Activated CD4-positive, alpha-beta T cell treated with anti-CD3 and anti-CD28 coated beads, Interleukin-2, amount 50 U/mL, for 48 hours (primary cell): ENCODE data around the gene CCDC6.
"Not testable (repeated sequence)": the region's sequence is repeated elsewhere in the genome, so short reads cannot be mapped to it uniquely, and the experiment has no call there.

Source experiments
- DNase-seq, 2 experiments: peaks; one replicate each; pipeline ENCODE4 v3.0.0-alpha.2; 2020

The CCDC6 gene

DNA sequence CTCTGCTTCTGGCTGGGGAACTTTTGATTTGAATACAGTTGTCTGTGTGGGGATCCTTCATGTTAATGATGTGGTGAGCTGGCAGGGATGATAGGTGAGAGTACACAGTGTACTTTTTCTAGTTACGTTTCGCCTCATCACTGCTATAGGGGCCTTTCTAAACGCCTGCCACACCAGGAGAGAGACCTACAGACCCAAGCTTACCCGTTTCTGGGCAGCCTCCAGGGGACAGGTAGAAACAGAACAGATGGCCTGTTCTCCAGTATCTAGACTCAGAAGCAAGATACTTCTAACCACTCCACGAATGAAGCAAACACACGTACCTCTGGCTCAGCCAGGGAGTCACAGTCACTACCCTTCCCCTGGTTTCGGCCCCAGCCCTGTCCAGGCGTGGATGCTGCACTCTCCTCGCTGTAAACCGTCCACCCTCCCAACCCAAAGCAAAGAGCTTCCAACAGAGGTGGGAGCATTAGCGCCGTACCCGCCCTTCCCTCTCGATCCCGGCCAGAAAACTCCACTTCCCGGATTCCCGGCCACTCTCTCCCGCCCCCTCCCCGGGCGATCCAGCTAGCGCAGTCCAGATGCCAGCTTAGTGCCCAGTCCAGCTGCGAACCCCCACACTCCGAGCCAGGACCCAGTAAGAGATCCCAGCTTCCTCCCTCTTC lies 1.2 kb downstream of the CCDC6 start:
- DNase-seq, result peak; percentile 56 to 65

- no peak for DNase-seq
Observed at GRCh38 chr10:59904426-59905065, 1.8 kb downstream of the CCDC6 start.

DNA sequence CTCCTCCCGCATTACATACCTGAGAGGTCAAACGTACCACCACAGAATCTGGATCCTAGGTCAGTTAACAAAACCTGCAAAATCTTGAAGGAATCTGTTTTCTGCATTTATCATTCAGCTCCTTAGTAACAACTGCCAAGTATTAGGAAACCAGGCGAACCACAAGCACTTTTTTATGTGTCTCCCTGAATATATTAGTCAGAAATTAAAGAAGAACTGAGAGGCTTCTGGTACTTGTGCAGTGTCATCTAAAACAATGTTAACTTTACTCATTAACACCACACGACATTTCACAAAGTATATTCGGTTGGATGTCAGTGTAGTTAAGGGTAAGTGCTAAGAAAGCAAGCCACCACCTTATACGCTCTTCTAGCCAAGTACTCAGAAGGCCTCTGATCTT lies 2.5 kb downstream of the CCDC6 start:
- DNase-seq, result no peak

GRCh38 chr10:59902016-59902415 lies 4.3 kb downstream of the CCDC6 start:
- no peak for DNase-seq

- no peak for DNase-seq
Observed at GRCh38 chr10:59901470-59901869, 4.9 kb downstream of the CCDC6 start.

DNA sequence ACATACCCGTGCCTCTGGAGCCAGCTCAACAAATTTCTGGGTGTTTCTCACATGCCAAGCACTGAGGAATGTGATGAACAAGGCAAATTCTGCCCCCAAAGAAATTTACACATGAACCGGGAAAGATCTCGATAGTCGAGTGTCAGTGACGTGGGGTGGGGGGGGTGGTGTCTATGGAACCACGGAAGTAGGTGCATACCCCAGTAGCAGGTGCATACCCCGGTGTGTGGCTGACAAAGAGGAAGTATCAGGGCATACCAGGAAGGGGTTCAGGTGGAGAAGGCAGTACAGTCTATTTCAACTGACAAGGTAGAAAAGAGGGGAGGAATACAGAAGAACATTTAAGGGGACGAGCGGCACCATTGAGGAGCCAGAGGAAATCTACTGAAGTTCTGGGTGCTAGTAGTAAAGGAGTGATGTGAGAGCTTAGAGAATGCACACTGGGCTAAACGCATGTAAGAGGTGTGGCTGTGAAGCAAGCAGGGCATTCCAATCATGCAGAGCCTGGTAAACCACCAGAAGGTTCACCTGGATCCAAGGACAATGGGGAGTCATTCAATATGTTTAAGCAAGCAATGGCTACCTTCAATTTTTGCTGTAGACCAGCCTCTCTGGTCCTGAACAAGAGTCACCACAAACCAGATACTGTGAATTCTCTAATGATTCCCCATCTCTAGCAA lies 6.2 kb downstream of the CCDC6 start:
- no peak for DNase-seq

DNA sequence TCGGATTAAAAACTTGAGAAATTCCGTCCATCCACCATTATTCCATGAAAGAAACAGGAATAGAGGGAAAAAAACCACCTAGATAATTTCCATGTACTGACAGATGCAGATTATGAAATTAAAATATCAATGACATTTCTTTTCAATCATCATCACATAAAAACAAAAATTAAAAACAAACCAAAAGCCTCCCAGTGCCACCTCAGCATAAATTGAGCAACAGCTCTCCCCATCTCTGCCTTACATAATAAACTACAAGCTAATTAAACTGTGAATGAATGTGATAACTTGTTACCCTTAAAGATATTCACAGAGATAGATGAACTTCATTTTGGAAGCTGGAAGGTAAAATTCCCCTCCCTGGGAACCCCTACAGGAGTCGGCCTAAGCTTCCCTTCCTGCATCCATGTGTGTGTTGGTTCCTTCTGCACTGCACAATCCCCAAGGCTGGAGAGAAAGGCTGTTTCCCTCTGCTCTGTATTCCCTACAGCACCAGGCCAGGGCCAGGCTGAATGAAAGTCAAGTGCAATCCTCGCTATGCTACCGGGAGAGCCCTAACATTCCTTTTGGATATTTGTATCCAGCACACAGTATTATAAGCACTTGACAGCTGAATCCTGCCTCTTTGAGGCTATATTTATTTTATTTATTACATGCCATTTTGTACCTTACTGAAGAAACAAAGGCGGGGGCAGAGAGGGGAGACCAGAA lies 8.1 kb downstream of the CCDC6 start:
- DNase-seq, result no peak

- DNase-seq, result no peak
Observed at GRCh38 chr10:59896191-59896590, 10.2 kb downstream of the CCDC6 start.

DNA sequence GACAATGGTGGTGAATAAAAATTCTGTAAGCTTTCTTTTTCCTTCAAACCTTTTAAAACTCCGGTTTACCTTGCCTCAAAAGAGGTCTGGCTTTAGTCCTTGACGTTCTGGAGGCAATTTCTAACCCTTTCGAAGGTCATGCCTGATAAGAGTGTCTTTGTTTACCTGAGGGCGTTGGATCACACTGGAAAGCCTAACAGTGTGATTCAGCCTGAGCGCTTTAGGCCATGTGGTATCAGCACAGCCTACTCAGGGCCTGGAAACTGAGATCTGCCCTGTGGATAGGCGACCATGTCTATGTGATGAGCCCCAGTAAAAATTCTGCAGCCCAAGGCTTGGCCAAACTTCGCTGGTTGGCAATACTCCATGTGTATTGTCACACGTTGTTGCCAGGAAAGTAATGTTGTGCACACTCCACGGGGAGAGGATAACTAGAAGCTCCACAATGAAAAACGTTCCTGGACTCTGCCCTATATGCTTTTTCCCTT lies 10.7 kb downstream of the CCDC6 start:
- no peak for DNase-seq

- DNase-seq, result no peak
Observed at GRCh38 chr10:59894114-59894513, 12.2 kb downstream of the CCDC6 start.

GRCh38 chr10:59892697-59893096 lies 13.7 kb downstream of the CCDC6 start:
- no peak for DNase-seq

GRCh38 chr10:59891936-59892335 lies 14.4 kb downstream of the CCDC6 start:
- no peak for DNase-seq

GRCh38 chr10:59891349-59891748 lies 15.0 kb downstream of the CCDC6 start:
- DNase-seq, result no peak

DNA sequence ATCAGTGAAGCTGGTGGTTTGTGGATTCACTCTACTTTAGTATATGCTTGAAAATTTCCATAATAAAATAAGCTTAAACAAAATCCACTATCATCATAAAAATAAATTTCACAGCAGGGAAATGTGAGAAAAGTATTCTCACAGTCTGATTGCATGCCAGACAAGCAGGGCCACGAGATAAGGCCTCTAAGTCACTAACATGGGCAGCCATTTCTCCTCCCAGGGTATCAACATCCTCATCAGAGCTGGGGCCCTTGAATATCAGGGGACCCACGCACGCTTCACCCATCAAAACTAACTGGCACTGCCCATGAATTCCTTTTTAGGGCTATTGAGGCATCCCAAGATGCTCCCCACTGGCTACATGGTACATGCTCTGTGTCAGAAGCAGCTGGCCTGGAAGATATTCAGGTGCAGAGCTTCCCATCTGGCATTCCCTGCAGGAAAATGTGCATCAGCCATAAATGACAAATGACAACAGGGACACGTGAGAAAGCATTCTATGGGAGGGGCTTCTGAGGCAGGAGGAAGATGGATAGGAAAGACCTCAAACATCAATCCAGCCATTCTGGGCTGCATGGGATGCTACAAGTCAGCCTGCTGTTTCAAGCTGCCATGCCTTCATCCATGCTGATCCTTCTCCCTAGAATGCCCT lies 17.4 kb downstream of the CCDC6 start:
- DNase-seq, result no peak

- no peak for DNase-seq
Observed at GRCh38 chr10:59887972-59888640, 18.2 kb downstream of the CCDC6 start.

DNA sequence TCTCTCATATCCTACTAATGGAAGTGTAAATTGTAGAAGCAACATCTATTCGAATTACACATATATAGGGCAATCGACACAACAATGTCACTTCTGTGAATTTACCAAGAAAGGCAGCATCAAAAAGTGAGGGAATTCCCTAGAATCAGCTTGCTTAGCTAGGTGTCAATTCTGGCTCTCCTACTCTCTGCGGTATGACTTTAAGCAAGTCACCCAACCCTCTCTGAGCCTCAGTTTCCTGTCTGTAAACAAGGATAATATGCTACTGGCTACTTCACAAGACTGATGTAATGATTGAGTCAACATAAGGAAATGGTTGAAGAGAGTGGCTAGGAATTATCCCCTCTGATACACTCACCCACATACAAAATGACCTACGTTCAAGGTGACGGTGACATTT lies 19.4 kb downstream of the CCDC6 start:
- DNase-seq, result no peak

- DNase-seq, result no peak
Observed at GRCh38 chr10:59885430-59886134, 20.8 kb downstream of the CCDC6 start.

GRCh38 chr10:59884893-59885292 lies 21.5 kb downstream of the CCDC6 start:
- DNase-seq, result not testable (repeated sequence)

DNA sequence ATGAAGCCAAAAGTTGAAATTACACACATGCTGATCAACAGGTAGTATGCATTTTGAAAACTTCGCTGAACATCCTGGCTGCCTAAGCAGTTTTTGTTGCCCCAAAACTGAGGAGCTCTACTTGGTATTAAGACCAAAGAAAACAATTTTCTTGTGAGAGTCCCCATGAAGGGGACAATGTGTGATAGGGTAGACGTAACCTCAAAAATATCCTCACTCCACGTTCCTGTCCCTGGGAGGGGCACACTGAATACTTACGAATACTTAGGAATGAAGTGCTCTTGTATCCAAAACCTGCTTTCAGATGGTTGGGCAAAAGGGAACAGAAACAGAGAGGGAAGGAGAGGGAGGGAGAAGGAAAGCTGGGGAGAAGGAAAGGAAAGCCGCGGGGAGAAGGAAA lies 24.7 kb downstream of the CCDC6 start:
- DNase-seq, result no peak

DNA sequence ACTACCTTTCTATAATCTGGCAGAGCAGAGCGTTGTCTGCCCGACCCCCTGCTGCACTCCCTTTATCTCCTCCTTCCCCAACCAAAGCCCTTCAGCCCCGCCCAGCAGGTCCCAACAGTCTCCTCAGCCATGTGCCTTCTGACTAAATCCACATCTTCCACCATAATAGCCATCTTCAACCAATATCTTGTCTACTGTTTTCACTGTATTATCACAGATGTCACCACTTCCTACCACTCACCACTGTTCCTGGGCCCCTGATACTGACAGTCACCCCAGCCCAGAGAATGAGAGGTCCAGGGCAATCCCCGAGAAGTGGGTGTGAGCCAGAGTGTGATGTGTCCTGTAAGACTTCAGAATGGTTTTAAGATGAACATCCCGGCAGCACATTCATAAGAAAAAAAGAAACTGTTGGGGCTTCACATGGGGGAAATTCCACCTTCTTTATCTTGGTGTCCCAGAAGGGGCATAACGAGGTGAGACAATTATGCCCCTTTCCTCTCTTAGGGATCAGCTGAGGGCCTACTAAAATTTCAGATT lies 25.3 kb downstream of the CCDC6 start:
- peak; percentile 77 to 84 for DNase-seq

- DNase-seq, result no peak
Observed at GRCh38 chr10:59880019-59880717, 26.2 kb downstream of the CCDC6 start.
